Adrenal gland (tissue), 5 donors: ENCODE results near the gene OR13A1.

ENCODE experiments used
- CTCF ChIP-seq, 6 experiments: fragments of 450-650 bp in 4 of 6; fragments of 200-600 bp in 2 of 6; sonication (generic) in 1 of 6; IDR thresholded peaks; 1 replicate in 5 of 6; 2 replicates in 1 of 6; pipeline versions ENCODE4 v1.5.1 to v1.8.0; 2016 to 2021; ENCODE audit warnings: antibody characterized with exemption in 6 of 6, mild to moderate bottlenecking in 2 of 6, moderate library complexity in 1 of 6
- POLR2A ChIP-seq, 2 donors: fragments of 450-650 bp; IDR thresholded peaks; one replicate each; pipeline ENCODE4 v1.6.1; 2017; ENCODE audit warnings: antibody characterized with exemption in 2 of 2, mild to moderate bottlenecking in 2 of 2, moderate library complexity in 1 of 2
- donor health status: DM: no; HTN: no; CAD: no.

- TF ChIP-seq CTCF (IDR thresholded peaks at IDR 0.05) (no peak), POLR2A (IDR thresholded peaks at IDR 0.05) (no peak)
These were observed 53.5 kb downstream of the OR13A1 start for GRCh38 chr10:45261946-45262345.
